Thyroid gland (tissue), 4 donors: ENCODE results near the gene NDUFA7. TPM values are rescaled to one million over a fixed set of nuclear protein-coding genes. Genes with fewer than 3 reads are reported as not detected.

Source experiments
- DNase-seq, 2 donors: peaks; one replicate each; pipeline ENCODE4 v3.0.0-alpha.2; 2019
- H3K27ac ChIP-seq, 3 donors: fragments of 200-600 bp; sonication (generic); 1 replicate in 2 of 3; 2 replicates in 1 of 3; pipeline ENCODE4 v1.5.1; 2016 to 2019; ENCODE audit warnings: mild to moderate bottlenecking in 1 of 3, moderate library complexity in 1 of 3
- H3K27me3 ChIP-seq: fragments of 200-600 bp; sonication (generic); one replicate; pipeline ENCODE4 v1.5.1; 2019
- H3K36me3 ChIP-seq, 2 donors: fragments of 200-600 bp; sonication (generic); one replicate each; pipeline ENCODE4 v1.5.1; 2016 to 2019
- H3K4me1 ChIP-seq, 2 donors: fragments of 200-600 bp; sonication (generic); one replicate each; pipeline ENCODE4 v1.5.1; 2017 to 2019
- H3K4me3 ChIP-seq, 3 donors: fragments of 200-600 bp; sonication (generic); replicated peaks in 1 of 3; 1 replicate in 2 of 3; 2 replicates in 1 of 3; pipeline ENCODE4 v1.5.1; 2016; ENCODE audit warnings: mild to moderate bottlenecking in 1 of 3
- H3K9me3 ChIP-seq: fragments of 200-600 bp; sonication (generic); one replicate; pipeline ENCODE4 v1.5.1; 2017
- CTCF ChIP-seq, 6 experiments: fragments of 200-600 bp in 3 of 6; fragments of 450-650 bp in 3 of 6; sonication (generic) in 3 of 6; IDR thresholded peaks; one replicate each; pipeline ENCODE4 v1.5.1; 2016 to 2019; ENCODE audit warnings: antibody characterized with exemption in 6 of 6, mild to moderate bottlenecking in 2 of 6, inconsistent platforms in 1 of 6, moderate library complexity in 1 of 6
- POLR2A ChIP-seq, 2 donors: fragments of 450-650 bp; IDR thresholded peaks; one replicate each; pipeline ENCODE4 v1.6.1; 2017; ENCODE audit warnings: antibody characterized with exemption in 2 of 2, mild to moderate bottlenecking in 2 of 2, moderate library complexity in 1 of 2
- WGBS, 2 donors: methylation state at CpG; one replicate each; pipeline ENCODE4 v1.1.5; 2017; 5-methylcytosine and 5-hydroxymethylcytosine counted together
- intact Hi-C: fragments of 100-400 bp; cut with DNase I; formaldehyde crosslinking; loops from one replicate; pipeline ENCODE4 v1.15.1; 2023
- total RNA-seq, 4 donors: library from RNA; depleted of rRNA; stranded (reverse); fragments of >200 nt; gene quantifications; one replicate each; pipeline ENCODE4 v1.2.3, GENCODE V29; 2016

NDUFA7 gene
- total RNA-seq, 4 donors from 2014 or later, result 3.8 to 39.7 (median 17.0) TPM

- WGBS, 2 donors, result 88 to 89% methylated on average over 1 to 6 of the region's 6 CpGs
- Histone ChIP-seq H3K27me3 (no peaks in the 10 kb centered on the region), H3K4me1 (no peaks in the 10 kb centered on the region), H3K27ac (no peak overlapping the region), H3K36me3 (peaks cover 8 to 14% of the 10 kb centered on the region in 2 donors), H3K4me3 (no peak overlapping the region), H3K9me3 (no peaks in the 10 kb centered on the region)
- intact Hi-C loops, result no loop called here
- no peak for TF ChIP-seq POLR2A (IDR thresholded peaks at IDR 0.05)
- DNase-seq, result no peak
These were observed 58.7 kb downstream of the NDUFA7 start for GRCh38 chr19:8262431-8262830.

- Histone ChIP-seq H3K27me3 (no peaks in the 10 kb centered on the region), H3K27ac (no peak overlapping the region), H3K9me3 (no peaks in the 10 kb centered on the region), H3K36me3 (peaks cover 12 to 16% of the 10 kb centered on the region in 2 donors), H3K4me3 (no peak overlapping the region), H3K4me1 (no peaks in the 10 kb centered on the region)
- TF ChIP-seq CTCF (IDR thresholded peaks at IDR 0.05) (no peak), POLR2A (IDR thresholded peaks at IDR 0.05) (no peak)
- peak in 1 of 2 donors; percentile 3 for DNase-seq
- WGBS, 2 donors, result 85 to 96% methylated on average over 6 to 9 of the region's 14 CpGs
- intact Hi-C loops, result no loop called here
These were observed 59.3 kb downstream of the NDUFA7 start for GRCh38 chr19:8261881-8262280.

- Histone ChIP-seq H3K27ac (no peak overlapping the region), H3K4me1 (no peaks in the 10 kb centered on the region), H3K4me3 (no peak overlapping the region), H3K36me3 (peaks cover 18 to 19% of the 10 kb centered on the region in 2 donors), H3K9me3 (no peaks in the 10 kb centered on the region), H3K27me3 (no peaks in the 10 kb centered on the region)
- 95 to 99% methylated on average over 9 of the region's 9 CpGs for WGBS, 2 donors
- intact Hi-C loops, result no loop called here
- peak in 1 of 2 donors; percentile 1 for DNase-seq
- TF ChIP-seq POLR2A (IDR thresholded peaks at IDR 0.05) (no peak), CTCF (IDR thresholded peaks at IDR 0.05) (no peak)
These were observed 59.8 kb downstream of the NDUFA7 start for GRCh38 chr19:8261347-8261746.

Other genes starting within 250 kb of the NDUFA7 start
- gene FBN3, start 171.8 kb downstream of the NDUFA7 start, total RNA-seq, result 1 to 10 TPM in 3 of 4 donors, under 1 TPM in 1; 0.13 to 8.7 (median 2.5) TPM
- 100 to 1,000 TPM; 123 to 175 (median 144) TPM for gene CERS4, start 112.0 kb downstream of the NDUFA7 start, total RNA-seq
- 100 to 1,000 TPM in 1 of 4 donors, 10 to 100 TPM in 3; 20.8 to 114 (median 74.0) TPM for gene CD320, start 13.0 kb downstream of the NDUFA7 start, total RNA-seq
- gene RPS28, start 121 bp upstream of the NDUFA7 start, total RNA-seq, result 100 to 1,000 TPM; 262 to 525 (median 420) TPM
- gene KANK3, start 21.9 kb upstream of the NDUFA7 start, total RNA-seq, result 10 to 100 TPM; 21.1 to 49.7 (median 30.5) TPM
- gene ANGPTL4, start 42.8 kb upstream of the NDUFA7 start, total RNA-seq, result 10 to 100 TPM; 19.9 to 99.8 (median 46.6) TPM
- gene RAB11B, start 69.0 kb upstream of the NDUFA7 start, total RNA-seq, result 100 to 1,000 TPM in 2 of 4 donors, 10 to 100 TPM in 2; 91.2 to 137 (median 113) TPM
- gene MARCHF2, start 91.9 kb upstream of the NDUFA7 start, total RNA-seq, result 100 to 1,000 TPM; 168 to 245 (median 215) TPM
- 100 to 1,000 TPM in 2 of 4 donors, 10 to 100 TPM in 2; 79.3 to 138 (median 97.2) TPM for gene HNRNPM, start 123.6 kb upstream of the NDUFA7 start, total RNA-seq
- 1 to 10 TPM in 1 of 4 donors, under 1 TPM in 2, not detected in 1; 0.58 to 2.0 (median 0.81) TPM for gene PRAM1, start 181.3 kb upstream of the NDUFA7 start, total RNA-seq
- 10 to 100 TPM in 3 of 4 donors, 1 to 10 TPM in 1; 9.1 to 44.3 (median 34.4) TPM for gene ZNF414, start 192.8 kb upstream of the NDUFA7 start, total RNA-seq